Heart left ventricle (tissue), 16 donors: ENCODE measurements around the gene PCGF3. TPM values are rescaled to one million over a fixed set of nuclear protein-coding genes. Genes with fewer than 3 reads are reported as not detected.
A peak's percentile ranks its signal among the peaks of the same experiment; 100 is the strongest.

Experiments
- ATAC-seq, 4 donors: fragments of 200-7000 bp; cut with Tn5 transposase; one replicate each; pipeline ENCODE4 v1.9.1; 2020 to 2022; ENCODE audit warnings: moderate library complexity in 4 of 4, mild to moderate bottlenecking in 3 of 4, moderate number of reproducible peaks in 1 of 4
- DNase-seq, 5 donors: peaks; one replicate each; pipeline ENCODE4 v3.0.0-alpha.2; 2020
- H3K27ac ChIP-seq, 12 donors: fragments of 200-600 bp; sonication (generic) in 4 of 12; one replicate each; pipeline versions ENCODE4 v1.5.0 to v1.8.0; 2016 to 2022; ENCODE audit warnings: mild to moderate bottlenecking in 2 of 12
- H3K27me3 ChIP-seq, 9 donors: fragments of 200-600 bp; sonication (generic) in 2 of 9; one replicate each; pipeline versions ENCODE4 v1.5.1 to v1.8.0; 2016 to 2022; ENCODE audit warnings: mild to moderate bottlenecking in 3 of 9
- H3K36me3 ChIP-seq, 9 donors: fragments of 200-600 bp; sonication (generic) in 2 of 9; one replicate each; pipeline versions ENCODE4 v1.5.0 to v1.8.0; 2018 to 2022; ENCODE audit warnings: mild to moderate bottlenecking in 2 of 9
- H3K4me1 ChIP-seq, 12 donors: fragments of 200-600 bp; sonication (generic) in 4 of 12; one replicate each; pipeline versions ENCODE4 v1.5.0 to v1.8.0; 2016 to 2022; ENCODE audit warnings: mild to moderate bottlenecking in 3 of 12
- H3K4me3 ChIP-seq, 12 donors: fragments of 200-600 bp; sonication (generic) in 4 of 12; one replicate each; pipeline versions ENCODE4 v1.5.0 to v1.8.0; 2017 to 2022; ENCODE audit warnings: mild to moderate bottlenecking in 9 of 12, moderate library complexity in 4 of 12
- H3K9me3 ChIP-seq, 12 donors: fragments of 200-600 bp; sonication (generic) in 4 of 12; one replicate each; pipeline versions ENCODE4 v1.5.0 to v1.8.0; 2016 to 2022; ENCODE audit warnings: mild to moderate bottlenecking in 1 of 12
- POLR2A ChIP-seq, 2 donors: fragments of 450-650 bp; IDR thresholded peaks; one replicate each; pipeline ENCODE4 v1.6.1; 2017; ENCODE audit warnings: antibody characterized with exemption in 2 of 2, mild to moderate bottlenecking in 2 of 2, moderate library complexity in 2 of 2
- WGBS, 4 donors: extraction: QIAGEN DNeasy Blood & Tissue Kit in 2 of 4; methylation state at CpG; one replicate each; pipeline versions ENCODE4 v1.1.5 to v1.1.7; 2013 to 2018; 5-methylcytosine and 5-hydroxymethylcytosine counted together
- intact Hi-C, 10 donors: fragments of 100-400 bp; cut with DNase I; formaldehyde crosslinking; loops; one replicate each; pipeline versions ENCODE4 v1.11.1 to v1.14.2; 2022
- polyA plus RNA-seq, 2 donors: library from polyadenylated mRNA; stranded (reverse); fragments of 200-250 nt; gene quantifications; one replicate each; pipeline ENCODE4 v1.2.3, GENCODE V29; 2013
- total RNA-seq, 9 donors: library from RNA; depleted of rRNA in 2 of 9; stranded (reverse); fragments of >200 nt in 2 of 9; fragmentation: NEBNext Ultra II Directional in 3 of 9; extraction: Animal tissue kit (Norgen Biotek cat#: 25700) in 3 of 9; gene quantifications; one replicate each; pipeline versions ENCODE4 v1.1.0 to v1.2.4, GENCODE V29; 2016 to 2023
- TF ChIP-seq, protein P1 (sequence below), 12 donors: fragments of 200-600 bp; sonication (generic) in 4 of 12; IDR thresholded peaks; one replicate each; pipeline versions ENCODE4 v1.5.0 to v1.8.0; 2018 to 2022; ENCODE audit warnings: antibody characterized with exemption in 12 of 12, mild to moderate bottlenecking in 5 of 12
- donor health status: ischemic (EF 13 %, LVEDD 7.1; RV severe dilation, severe dysfunction).
- donor health status: healthy with polysubstance abuse.
- donor health status: DM: no; HTN: yes; CAD: no.
- donor health status: DM: no; HTN: no; CAD: no.
- donor health status: ischemic (EF 25% LVEDD 6.9; RV normal size, moderate dysfunction).
- donor health status: ischemic (EF 25% LVEDD 5.7; RV mildly dilated, moderate dysfunction).
- donor health status: healthy.
- donor health status: DM: yes; HTN: yes; CAD: no.
- donor health status: ischemic (EF 35%, LVEDD 5.7; RV mildly dilated, moderate dysfunction).
- donor health status: nonischemic (EF 11% LVEDD 7.7; RV severe dilation, severe dysfunction).
- donor health status: DM: yes; HTN: yes; CAD: no.
- donor health status: PGD.
- donor health status: ischemic (EF 29% LVEDD 5.4; RV normal size, mild dysfunction).
- donor health status: nonischemic (EF 23%, LVEDD 6.1; RV moderate dilation, normal function).

The PCGF3 gene
- total and polyA plus RNA-seq, 11 donors: 16.2 to 45.7 (median 22.5) TPM

DNA sequence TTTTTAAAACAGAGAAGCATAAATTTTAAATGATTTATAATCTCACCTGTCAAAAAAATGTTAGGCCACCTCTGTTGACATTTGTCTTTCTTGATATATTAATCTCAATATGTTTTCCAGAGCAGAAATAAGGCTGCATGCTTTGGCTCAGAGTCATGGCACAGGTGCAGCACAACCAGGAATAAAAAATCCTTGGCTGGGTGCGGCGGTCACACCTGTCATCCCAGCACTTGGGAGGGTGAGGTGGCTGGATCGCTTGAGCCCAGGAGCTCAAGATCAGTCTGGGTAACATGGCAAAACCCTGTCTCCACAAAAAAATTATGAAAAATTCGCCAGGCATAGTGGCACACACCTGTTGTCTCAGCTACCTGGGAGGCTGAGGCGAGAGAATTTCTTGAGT, 102.2 kb downstream of the PCGF3 start:
- Histone ChIP-seq H3K4me3 (no peak overlapping the region), H3K27ac (no peak overlapping the region), H3K4me1 (no peaks in the 10 kb centered on the region), H3K9me3 (peaks cover 0 to 8% (median 0%) of the 10 kb centered on the region in 12 donors), H3K36me3 (no peaks in the 10 kb centered on the region), H3K27me3 (peaks cover 0 to 17% (median 5%) of the 10 kb centered on the region in 9 donors)
- no peak for ATAC-seq
- TF ChIP-seq POLR2A (IDR thresholded peaks at IDR 0.05): no peak
- TF ChIP-seq, protein P1, sequence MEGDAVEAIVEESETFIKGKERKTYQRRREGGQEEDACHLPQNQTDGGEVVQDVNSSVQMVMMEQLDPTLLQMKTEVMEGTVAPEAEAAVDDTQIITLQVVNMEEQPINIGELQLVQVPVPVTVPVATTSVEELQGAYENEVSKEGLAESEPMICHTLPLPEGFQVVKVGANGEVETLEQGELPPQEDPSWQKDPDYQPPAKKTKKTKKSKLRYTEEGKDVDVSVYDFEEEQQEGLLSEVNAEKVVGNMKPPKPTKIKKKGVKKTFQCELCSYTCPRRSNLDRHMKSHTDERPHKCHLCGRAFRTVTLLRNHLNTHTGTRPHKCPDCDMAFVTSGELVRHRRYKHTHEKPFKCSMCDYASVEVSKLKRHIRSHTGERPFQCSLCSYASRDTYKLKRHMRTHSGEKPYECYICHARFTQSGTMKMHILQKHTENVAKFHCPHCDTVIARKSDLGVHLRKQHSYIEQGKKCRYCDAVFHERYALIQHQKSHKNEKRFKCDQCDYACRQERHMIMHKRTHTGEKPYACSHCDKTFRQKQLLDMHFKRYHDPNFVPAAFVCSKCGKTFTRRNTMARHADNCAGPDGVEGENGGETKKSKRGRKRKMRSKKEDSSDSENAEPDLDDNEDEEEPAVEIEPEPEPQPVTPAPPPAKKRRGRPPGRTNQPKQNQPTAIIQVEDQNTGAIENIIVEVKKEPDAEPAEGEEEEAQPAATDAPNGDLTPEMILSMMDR (IDR thresholded peaks at IDR 0.05): no peak
- intact Hi-C loops: no loop called here
- no peak for DNase-seq
- WGBS, 4 donors: 78 to 87% (median 82%) methylated on average over 5 of the region's 5 CpGs

DNA sequence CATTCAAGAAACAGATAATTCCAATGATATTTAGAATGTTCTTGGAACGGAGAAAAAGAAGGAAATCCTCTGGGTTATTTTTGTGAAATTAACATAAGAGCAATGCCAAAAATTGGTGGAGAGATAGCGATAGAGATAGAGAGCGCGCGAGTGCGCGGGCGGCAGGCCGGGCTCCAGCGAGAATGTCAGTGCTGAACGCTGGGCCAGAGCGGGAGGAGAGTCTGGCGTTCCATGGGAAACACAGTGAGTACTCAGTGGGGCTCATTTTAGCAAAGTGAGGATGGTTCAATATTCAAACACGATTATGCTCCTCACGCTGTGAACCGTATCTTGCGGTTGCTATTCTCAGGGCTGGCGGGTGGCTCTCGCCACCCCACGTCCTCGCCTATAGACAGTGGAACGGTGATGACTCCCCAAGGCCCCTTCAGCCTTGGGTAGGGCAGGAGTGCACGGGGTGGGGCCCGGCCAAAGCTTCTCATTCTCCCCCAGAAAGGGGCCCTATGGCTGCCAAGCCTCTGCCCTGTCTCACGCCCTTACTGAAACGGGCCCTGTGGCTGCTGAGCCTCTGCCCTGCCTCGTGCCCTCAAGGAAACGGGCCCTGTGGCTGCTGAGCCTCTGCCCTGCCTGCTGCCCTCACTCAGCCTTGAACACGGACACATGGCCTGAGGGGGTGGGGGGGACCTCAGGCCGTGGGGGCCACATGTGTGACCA, 103.4 kb downstream of the PCGF3 start:
- Histone ChIP-seq H3K4me3 (peak overlapping the region in 1 of 12 donors; percentile 13), H3K27me3 (peaks cover 0 to 25% (median 6%) of the 10 kb centered on the region in 9 donors), H3K36me3 (no peaks in the 10 kb centered on the region), H3K27ac (no peak overlapping the region), H3K4me1 (no peaks in the 10 kb centered on the region), H3K9me3 (peaks cover 0 to 8% (median 0%) of the 10 kb centered on the region in 12 donors)
- 69 to 77% (median 72%) methylated on average over 25 to 30 of the region's 30 CpGs for WGBS, 4 donors
- ATAC-seq (peak in 1 of 4 donors; percentile 39), DNase-seq (no peak)
- TF ChIP-seq, protein P1 (IDR thresholded peaks at IDR 0.05): no peak
- TF ChIP-seq POLR2A (IDR thresholded peaks at IDR 0.05): no peak
- intact Hi-C loops: no loop called here

DNA sequence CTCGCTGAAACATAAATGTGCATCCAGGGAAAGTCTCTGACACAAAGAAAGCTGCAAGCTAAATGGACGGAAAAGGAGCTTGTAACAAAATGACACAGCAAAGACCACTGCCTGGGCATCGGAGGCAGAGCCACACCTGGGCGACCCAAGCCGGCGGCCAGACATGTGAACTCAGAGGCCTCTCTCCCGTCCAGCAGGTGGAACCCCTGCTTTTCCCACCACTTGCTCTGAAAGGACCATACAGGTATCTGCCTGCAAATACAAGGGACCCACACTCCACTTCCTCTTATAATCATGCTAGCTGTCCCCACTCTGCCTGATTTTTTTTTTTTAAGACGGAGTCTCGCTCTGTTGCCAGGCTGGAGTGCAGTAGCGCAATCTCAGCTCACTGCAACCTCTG, 108.3 kb downstream of the PCGF3 start:
- H3K27ac ChIP-seq: no peak overlapping the region
- H3K4me3 ChIP-seq: no peak overlapping the region
- H3K9me3 ChIP-seq: no peaks in the 10 kb centered on the region
- DNase-seq (no peak), ATAC-seq (no peak)
- no peaks in the 10 kb centered on the region for H3K4me1 ChIP-seq
- 49 to 63% (median 54%) methylated on average over 10 of the region's 10 CpGs for WGBS, 4 donors
- TF ChIP-seq POLR2A (IDR thresholded peaks at IDR 0.05): no peak
- TF ChIP-seq, protein P1 (IDR thresholded peaks at IDR 0.05): peak in 1 of 12 donors; percentile 13
- intact Hi-C loops: no loop called here
- H3K36me3 ChIP-seq: no peaks in the 10 kb centered on the region
- peaks cover 3 to 59% (median 15%) of the 10 kb centered on the region in 9 donors for H3K27me3 ChIP-seq

DNA sequence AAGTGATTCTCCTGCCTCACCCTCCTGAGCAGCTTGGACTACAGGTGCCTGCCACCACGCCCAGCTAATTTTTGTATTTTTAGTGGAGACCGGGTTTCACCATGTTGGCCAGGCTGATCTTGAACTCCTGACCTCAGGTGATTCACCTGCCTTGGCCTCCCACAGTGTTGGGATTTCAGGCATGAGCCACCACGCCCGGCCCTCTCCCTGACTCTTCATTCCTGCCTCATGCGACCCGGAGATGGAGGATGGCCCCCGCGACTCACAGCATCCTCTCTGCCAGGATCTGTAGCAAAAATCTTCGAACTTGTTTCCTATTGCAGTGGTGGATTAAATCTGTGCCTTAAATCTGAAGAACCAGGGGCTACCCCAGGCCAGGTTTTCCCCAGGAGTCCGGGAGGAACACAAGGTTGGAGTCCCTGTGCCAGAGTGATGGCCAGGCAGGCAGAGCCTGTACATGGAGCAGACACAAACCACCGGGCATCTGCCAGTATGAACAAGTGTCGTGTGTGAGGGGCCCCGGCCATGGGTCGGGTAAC, 108.7 kb downstream of the PCGF3 start:
- ATAC-seq: no peak
- TF ChIP-seq POLR2A (IDR thresholded peaks at IDR 0.05): no peak
- TF ChIP-seq, protein P1 (IDR thresholded peaks at IDR 0.05): no peak
- H3K4me3 ChIP-seq: no peak overlapping the region
- no peak for DNase-seq
- no peaks in the 10 kb centered on the region for H3K36me3 ChIP-seq
- intact Hi-C loops: no loop called here
- 73 to 85% (median 79%) methylated on average over 14 of the region's 14 CpGs for WGBS, 4 donors
- H3K27me3 ChIP-seq: peaks cover 3 to 59% (median 15%) of the 10 kb centered on the region in 9 donors
- no peaks in the 10 kb centered on the region for H3K4me1 ChIP-seq
- no peaks in the 10 kb centered on the region for H3K9me3 ChIP-seq
- no peak overlapping the region for H3K27ac ChIP-seq
